ENCODE measurements around the gene NQO2. TPM values are rescaled to one million over a fixed set of nuclear protein-coding genes. Genes with fewer than 3 reads are reported as not detected.
"Not testable (repeated sequence)": the region's sequence is repeated elsewhere in the genome, so short reads cannot be mapped to it uniquely, and the experiment has no call there.

Gene NQO2
- total RNA-seq, 1 donor from 2014 or later = 35.0 TPM

DNA sequence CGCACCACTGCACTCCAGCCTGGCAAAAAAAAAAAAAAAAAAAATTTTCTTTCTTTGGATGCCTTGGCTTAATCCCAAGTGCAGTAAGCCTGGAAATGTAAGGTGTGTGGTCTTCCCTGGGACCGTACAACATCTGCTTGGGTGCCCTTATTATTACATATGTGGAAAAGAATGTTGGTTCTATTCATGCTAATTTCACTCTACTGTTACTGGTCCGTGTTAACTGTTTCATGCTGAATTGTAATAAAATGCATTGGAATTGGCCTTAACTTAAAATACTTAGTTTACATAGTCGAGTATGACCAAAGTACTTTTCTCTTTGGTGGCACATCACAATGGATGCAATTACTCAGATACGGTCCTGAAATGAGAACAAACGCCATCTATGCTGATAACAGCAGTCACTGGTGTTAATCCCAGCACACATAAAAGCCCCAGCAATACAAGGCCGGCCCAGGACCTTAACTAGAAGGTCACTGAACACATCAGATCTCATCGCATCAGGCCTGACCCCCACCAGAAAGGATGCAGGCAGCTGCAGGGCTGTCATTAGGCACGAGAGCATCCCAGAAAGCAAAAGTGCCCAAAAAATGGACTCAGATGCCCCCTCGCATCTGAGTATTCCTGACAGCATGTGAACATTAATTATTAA is 29.5 kb upstream of the NQO2 start:
- DNase-seq (ENCODE audit: low spot score) = no peak

- DNase-seq (ENCODE audit: low spot score) = peak; percentile 67
Measured at GRCh38 chr6:2970753-2971419, 28.8 kb upstream of the NQO2 start.

GRCh38 chr6:2971420-2972218 is 28.1 kb upstream of the NQO2 start, which contains the start of gene SERPINB6:
SERPINB6 (minus strand) TSS chr6:2971567; CDS start chr6:2959332, 12,235 bp downstream.
- peak; percentile 84 for DNase-seq (ENCODE audit: low spot score)

DNA sequence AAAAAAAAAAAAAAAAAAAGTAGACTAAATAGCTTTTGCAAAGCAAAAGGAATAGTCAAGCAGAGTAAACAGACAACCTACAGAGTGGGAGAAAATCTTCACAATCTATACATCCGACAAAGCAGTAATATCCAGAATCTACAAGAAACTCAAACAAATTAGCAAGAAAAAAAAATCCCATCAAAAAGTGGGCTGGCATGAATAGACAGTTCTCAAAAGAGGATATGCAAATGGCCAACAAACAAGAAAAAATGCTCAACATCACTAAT is 27.5 kb upstream of the NQO2 start:
- DNase-seq (ENCODE audit: low spot score) = not testable (repeated sequence)

DNA sequence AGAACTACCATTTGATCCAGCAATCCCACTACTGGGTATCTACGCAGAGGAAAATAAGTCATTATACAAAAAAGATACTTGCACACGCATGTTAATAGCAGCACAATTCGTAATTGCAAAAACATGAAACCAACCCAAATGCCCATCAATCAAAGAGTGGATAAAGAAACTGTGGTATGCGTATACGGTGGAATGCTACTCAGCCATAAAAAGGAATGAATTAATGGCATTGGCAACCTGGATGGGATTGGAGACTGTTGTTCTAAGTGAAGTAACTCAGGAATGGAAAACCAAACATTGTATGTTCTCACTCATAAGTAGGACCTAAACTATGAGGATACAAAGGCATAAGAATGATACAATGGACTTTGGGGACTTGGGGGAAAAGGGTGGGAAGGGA is 27.0 kb upstream of the NQO2 start:
- DNase-seq (ENCODE audit: low spot score) = not testable (repeated sequence)

- not testable (repeated sequence) for DNase-seq (ENCODE audit: low spot score)
Measured at GRCh38 chr6:2973180-2973579, 26.5 kb upstream of the NQO2 start.

DNA sequence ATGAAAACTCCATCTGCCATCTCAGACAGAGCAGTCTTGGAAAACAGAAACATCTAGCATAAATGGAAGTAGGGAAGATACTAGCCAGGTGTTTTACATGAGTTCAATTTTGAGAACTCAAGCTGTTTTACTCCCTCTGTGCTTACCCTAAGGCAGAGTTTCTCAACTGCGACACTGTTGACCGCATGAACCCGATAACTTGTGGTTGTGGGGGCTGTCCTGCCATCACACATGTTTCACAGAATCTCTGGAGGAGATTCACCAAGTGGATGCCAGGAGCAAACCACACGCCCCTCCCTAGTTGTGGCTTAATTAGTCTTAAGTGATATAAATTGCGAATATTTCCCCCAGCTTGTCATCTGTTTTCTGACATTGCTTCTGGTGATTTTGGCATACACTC is 26.0 kb upstream of the NQO2 start:
- no peak for DNase-seq (ENCODE audit: low spot score)

DNA sequence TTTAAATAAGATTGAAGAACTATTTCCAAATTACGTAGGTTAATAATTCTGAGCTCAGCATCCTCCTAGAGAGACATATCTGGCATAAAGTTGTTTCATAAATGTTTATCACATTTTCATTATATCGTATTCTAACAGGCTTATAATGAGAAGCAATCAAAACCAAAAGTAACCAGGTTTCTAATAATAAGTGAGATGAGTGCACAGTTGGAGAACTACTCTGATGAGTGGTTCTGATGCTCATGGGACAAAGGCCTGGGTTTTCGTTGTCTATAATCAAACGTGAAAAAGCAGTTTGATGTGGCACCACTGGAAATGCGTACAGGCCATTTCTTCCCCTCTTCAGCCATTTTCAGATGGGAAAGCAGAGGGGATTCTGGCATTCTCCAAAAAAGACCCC is 23.6 kb upstream of the NQO2 start:
- DNase-seq (ENCODE audit: low spot score) = no peak

DNA sequence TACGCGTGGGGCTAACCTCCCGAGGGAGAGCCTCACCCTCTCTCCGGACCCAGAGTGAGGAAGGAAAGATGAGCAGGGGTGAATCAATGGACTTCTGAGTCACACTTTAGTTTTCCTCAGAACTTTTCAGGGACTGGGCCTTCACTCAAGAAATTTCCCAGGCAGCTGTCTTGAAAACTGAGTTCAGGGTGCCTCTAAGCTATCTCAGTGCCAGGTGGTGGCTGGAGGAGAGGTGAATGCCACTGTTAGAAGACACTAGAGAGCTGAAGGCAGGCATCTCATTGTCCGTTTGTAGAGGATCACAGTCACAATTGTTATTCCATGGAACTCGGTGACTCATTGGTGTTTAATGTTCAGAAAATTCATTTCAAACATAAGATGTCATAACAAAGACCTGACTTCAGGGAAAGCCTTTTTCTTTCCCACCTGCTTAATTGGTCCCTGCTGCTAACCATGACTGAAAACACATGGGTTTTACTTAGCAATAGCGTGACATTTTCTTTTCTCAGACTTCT is 23.1 kb upstream of the NQO2 start:
- DNase-seq (ENCODE audit: low spot score) = no peak

- DNase-seq (ENCODE audit: low spot score) = no peak
Measured at GRCh38 chr6:2977290-2977689, 22.4 kb upstream of the NQO2 start.

DNA sequence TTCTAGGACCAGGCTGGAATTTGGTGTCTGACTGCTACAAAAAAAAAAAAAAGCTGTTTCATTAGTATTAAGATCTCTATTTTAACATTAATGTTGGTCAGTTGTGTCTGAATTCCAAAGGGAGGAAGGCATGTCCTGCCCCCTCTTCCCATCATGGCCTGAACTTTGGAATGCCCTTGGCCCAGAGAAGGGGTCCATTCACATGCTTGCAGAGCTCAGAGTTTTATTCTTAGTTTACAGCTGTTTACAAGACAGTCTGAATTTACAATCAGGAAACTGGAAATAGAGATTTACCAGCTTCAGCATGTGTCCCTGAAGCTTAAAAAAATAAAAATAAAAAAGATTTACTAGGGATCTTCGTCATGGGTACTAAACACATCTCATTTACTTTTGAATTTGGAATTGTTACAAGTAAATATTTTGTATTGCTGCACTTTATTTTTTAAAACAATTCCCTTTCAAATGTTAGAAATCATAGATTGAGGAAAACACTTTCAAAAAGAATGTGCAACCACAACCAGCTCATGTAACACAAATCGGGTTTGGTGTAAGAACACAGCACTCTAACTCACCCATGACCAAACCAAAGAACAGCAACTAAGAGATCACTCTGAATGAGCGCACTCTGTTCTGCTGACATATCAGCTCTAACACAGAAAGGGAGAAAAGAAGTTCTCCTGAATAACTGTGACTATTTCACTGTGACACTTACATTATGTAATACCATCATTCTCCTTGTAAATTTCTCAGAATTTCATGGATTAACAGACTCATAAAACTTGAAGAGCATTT is 21.7 kb upstream of the NQO2 start:
- no peak for DNase-seq (ENCODE audit: low spot score)

DNA sequence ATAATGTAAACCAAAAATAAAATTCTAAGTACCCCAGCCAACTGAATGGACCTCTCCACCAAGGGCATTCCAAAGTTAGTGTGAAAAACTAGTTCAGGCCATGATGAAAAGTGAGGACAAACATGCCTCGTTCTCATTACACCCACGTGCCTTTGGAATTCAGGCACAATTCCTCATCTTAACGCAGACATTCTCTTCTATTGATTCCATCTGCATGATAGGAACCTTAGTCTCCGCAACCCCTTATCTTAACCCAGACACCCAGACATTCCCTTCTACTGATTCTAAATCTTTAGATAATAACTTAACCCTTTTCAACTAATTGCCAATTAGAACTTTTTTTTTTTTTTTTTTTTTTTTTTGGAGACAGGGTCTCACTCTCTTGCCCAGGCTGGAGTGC is 20.8 kb upstream of the NQO2 start:
- no peak for DNase-seq (ENCODE audit: low spot score)

- no peak for DNase-seq (ENCODE audit: low spot score)
Measured at GRCh38 chr6:2979819-2980464, 19.8 kb upstream of the NQO2 start.

- DNase-seq (ENCODE audit: low spot score) = no peak
Measured at GRCh38 chr6:2980465-2980855, 19.2 kb upstream of the NQO2 start.

DNA sequence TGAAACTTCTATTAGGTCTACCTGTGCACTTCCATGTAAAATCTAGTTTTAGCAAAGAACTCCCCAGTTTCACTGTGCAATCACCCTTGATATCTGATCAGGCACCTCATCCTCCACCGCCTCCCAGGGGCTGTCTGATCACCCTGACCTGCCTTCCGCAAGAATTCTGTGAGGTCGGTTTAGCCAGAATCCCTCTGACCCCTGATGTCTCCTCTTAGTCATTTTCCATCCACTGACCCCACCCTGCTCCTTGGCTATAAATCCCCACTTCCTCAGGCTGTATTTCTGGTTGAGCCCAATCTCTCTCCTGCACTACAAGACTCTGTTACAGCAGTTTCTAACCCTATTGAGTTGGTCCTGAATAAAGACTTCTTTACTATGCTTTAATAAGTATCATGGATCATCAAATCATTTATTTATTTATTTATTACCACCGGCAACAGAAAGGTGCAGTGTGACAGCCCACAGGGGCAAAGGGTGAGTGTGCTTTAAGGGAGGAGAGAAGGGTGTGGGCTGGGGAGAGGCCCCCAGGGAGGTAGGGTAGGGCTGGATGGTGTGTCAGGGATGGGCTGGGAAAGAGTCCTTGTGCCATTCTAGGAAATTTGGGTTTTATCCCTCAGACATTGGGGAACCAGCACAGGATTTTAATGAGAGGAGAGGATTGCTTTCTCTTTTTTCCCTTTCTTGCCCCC is 17.1 kb upstream of the NQO2 start:
- no peak for DNase-seq (ENCODE audit: low spot score)

DNA sequence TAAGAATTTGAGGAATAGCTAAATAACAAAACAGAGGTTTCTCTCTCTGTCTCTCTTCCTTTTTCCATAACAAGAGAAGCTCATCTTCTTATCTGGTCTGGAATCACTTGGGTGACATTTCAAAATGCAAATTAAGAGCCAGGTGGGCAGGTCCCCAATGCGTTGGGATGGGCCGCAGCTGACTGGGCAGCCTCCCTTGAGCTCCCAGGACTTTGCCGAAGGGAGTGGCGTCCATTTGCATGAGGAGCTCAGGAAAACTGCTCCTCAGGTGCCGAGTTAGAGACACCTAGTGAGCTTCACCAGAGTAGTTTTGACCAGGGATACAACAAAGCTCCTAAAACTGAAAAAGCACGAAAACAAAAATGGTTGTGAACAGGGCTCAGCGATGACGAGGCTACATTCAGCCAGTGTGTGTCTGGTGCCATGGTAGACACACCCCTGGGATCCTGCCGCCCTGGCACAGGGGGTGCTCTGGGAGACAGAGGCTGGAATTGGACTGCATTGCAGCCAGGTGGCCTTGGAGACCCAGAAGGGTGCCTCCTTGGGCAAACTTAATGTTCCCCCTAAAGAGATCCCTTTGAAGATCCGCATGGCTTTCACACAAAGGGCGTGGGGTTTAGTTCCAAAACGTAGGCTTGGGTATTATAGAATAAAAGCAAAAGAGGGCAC is 14.8 kb upstream of the NQO2 start:
- no peak for DNase-seq (ENCODE audit: low spot score)

DNA sequence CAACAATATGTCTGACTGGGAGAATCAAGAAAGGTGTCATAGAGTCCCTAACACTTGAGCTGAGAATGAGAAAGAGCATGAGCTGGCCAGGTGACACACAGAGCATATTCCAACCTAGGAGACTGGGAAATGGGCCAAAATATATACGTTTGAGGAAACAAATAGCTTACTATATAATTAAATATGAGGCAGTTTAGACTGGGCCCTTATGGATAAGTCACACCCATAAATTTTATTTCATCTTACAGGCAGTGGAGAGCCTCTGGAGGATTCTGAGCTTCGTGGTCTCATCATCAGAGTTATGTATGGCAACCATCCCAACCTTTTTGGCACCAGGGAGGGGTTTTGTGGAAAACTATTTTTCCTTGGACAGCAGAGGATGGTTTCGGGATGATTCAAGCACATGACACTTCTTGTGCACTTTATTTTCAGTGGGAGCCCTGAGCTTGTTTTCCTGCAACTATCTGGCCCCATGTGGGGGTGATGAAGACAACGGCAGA is 12.9 kb upstream of the NQO2 start:
- DNase-seq (ENCODE audit: low spot score) = peak; percentile 46

GRCh38 chr6:2988094-2988425 is 11.6 kb upstream of the NQO2 start:
- DNase-seq (ENCODE audit: low spot score) = no peak

- peak; percentile 91 for DNase-seq (ENCODE audit: low spot score)
Measured at GRCh38 chr6:2988426-2989331, 11.0 kb upstream of the NQO2 start.

Measured in mucosa of gallbladder (tissue), 1 donor.